ENCODE data around the gene STOM.

DNA sequence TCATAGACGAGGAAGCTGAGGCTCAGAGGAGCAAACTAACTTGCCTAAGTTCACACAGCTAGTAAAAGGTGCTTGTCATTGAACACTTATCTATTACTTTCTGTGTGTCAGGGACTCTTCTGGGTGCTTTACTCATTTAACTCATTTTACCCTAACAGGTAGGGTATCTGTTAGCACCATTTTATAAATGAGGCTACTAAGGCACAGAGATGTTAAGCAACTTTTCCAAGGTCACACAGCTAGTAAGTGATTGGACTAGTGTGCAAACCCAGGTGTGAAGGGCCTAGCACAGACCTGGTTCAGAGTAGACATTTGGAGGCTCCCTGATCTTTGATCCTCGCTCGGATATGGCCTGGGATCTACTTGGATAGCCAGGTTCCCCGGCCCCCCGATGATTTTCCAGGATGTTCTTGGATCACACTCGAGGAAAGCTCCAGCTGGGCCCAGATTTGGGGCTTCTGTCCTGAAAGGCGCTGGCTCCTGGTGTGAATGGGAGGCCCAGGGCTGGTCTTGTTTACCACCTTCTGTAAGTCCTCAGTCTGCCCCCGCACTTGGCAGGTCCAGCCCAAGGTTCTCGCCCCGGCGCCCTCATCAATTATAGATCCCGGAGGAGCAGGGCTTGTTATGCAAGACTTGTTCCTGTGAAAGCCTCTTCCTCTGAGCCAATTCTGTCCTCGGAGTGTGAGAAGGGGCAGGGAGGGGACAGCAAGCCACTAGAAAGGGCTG lies 64.6 kb downstream of the STOM start:
- TF ChIP-seq TRIM28 (IDR thresholded peaks at IDR 0.05; ENCODE audit: borderline replicate concordance, low read length) = no peak
- TF ChIP-seq ZNF121 (tag by site-specific recombination; IDR thresholded peaks at IDR 0.05) = no peak
- TF ChIP-seq, protein P1, sequence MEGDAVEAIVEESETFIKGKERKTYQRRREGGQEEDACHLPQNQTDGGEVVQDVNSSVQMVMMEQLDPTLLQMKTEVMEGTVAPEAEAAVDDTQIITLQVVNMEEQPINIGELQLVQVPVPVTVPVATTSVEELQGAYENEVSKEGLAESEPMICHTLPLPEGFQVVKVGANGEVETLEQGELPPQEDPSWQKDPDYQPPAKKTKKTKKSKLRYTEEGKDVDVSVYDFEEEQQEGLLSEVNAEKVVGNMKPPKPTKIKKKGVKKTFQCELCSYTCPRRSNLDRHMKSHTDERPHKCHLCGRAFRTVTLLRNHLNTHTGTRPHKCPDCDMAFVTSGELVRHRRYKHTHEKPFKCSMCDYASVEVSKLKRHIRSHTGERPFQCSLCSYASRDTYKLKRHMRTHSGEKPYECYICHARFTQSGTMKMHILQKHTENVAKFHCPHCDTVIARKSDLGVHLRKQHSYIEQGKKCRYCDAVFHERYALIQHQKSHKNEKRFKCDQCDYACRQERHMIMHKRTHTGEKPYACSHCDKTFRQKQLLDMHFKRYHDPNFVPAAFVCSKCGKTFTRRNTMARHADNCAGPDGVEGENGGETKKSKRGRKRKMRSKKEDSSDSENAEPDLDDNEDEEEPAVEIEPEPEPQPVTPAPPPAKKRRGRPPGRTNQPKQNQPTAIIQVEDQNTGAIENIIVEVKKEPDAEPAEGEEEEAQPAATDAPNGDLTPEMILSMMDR (tag by site-specific recombination; IDR thresholded peaks at IDR 0.05) = no peak
- no peak for TF ChIP-seq SCRT2 (tag by site-specific recombination; IDR thresholded peaks at IDR 0.05)
- TF ChIP-seq, protein P2, sequence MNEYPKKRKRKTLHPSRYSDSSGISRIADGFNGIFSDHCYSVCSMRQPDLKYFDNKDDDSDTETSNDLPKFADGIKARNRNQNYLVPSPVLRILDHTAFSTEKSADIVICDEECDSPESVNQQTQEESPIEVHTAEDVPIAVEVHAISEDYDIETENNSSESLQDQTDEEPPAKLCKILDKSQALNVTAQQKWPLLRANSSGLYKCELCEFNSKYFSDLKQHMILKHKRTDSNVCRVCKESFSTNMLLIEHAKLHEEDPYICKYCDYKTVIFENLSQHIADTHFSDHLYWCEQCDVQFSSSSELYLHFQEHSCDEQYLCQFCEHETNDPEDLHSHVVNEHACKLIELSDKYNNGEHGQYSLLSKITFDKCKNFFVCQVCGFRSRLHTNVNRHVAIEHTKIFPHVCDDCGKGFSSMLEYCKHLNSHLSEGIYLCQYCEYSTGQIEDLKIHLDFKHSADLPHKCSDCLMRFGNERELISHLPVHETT (tag by site-specific recombination; IDR thresholded peaks at IDR 0.05) = no peak
- TF ChIP-seq ZNF302 (tag by site-specific recombination; IDR thresholded peaks at IDR 0.05; ENCODE audit: low read depth) = no peak
- TF ChIP-seq, protein P3, sequence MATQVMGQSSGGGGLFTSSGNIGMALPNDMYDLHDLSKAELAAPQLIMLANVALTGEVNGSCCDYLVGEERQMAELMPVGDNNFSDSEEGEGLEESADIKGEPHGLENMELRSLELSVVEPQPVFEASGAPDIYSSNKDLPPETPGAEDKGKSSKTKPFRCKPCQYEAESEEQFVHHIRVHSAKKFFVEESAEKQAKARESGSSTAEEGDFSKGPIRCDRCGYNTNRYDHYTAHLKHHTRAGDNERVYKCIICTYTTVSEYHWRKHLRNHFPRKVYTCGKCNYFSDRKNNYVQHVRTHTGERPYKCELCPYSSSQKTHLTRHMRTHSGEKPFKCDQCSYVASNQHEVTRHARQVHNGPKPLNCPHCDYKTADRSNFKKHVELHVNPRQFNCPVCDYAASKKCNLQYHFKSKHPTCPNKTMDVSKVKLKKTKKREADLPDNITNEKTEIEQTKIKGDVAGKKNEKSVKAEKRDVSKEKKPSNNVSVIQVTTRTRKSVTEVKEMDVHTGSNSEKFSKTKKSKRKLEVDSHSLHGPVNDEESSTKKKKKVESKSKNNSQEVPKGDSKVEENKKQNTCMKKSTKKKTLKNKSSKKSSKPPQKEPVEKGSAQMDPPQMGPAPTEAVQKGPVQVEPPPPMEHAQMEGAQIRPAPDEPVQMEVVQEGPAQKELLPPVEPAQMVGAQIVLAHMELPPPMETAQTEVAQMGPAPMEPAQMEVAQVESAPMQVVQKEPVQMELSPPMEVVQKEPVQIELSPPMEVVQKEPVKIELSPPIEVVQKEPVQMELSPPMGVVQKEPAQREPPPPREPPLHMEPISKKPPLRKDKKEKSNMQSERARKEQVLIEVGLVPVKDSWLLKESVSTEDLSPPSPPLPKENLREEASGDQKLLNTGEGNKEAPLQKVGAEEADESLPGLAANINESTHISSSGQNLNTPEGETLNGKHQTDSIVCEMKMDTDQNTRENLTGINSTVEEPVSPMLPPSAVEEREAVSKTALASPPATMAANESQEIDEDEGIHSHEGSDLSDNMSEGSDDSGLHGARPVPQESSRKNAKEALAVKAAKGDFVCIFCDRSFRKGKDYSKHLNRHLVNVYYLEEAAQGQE (tag by site-specific recombination; IDR thresholded peaks at IDR 0.05) = no peak
- no peak for TF ChIP-seq ZNF112 (tag by site-specific recombination; IDR thresholded peaks at IDR 0.05)
- TF ChIP-seq, protein P4, sequence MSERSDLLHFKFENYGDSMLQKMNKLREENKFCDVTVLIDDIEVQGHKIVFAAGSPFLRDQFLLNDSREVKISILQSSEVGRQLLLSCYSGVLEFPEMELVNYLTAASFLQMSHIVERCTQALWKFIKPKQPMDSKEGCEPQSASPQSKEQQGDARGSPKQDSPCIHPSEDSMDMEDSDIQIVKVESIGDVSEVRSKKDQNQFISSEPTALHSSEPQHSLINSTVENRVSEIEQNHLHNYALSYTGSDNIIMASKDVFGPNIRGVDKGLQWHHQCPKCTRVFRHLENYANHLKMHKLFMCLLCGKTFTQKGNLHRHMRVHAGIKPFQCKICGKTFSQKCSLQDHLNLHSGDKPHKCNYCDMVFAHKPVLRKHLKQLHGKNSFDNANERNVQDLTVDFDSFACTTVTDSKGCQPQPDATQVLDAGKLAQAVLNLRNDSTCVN (tag by site-specific recombination; optimal IDR thresholded peaks at IDR 0.05) = no peak
- no peak for TF ChIP-seq ZNF223 (tag by site-specific recombination; IDR thresholded peaks at IDR 0.05)
